ENCODE measurements around the gene CSGALNACT2.

The CSGALNACT2 gene

GRCh38 chr10:43155741-43156140 is 17.5 kb downstream of the CSGALNACT2 start:
- H3K79me2 ChIP-seq (ENCODE audit: insufficient read depth, low read length), result no peaks in the 10 kb centered on the region; the same call in 1 of the 2 replicates
- no peak overlapping the region for H3K4me3 ChIP-seq (ENCODE audit: insufficient read depth, low read length, poor library complexity, severe bottlenecking)
- no peaks in the 10 kb centered on the region for H3F3A ChIP-seq (ENCODE audit: insufficient read depth)
- H3K27me3 ChIP-seq (ENCODE audit: low read length), result no peaks in the 10 kb centered on the region
- peaks cover 6% of the 10 kb centered on the region; the same call in 1 of the 2 replicates for H4K20me1 ChIP-seq (ENCODE audit: low read depth, low read length)
- no peaks in the 10 kb centered on the region for H3K9me2 ChIP-seq (replicated peaks; ENCODE audit: insufficient read depth, low read length)
- H3K27ac ChIP-seq (ENCODE audit: low read depth, low read length), result no peak overlapping the region
- H3K9ac ChIP-seq (ENCODE audit: low read length), result no peak overlapping the region
- no peaks in the 10 kb centered on the region for H3K36me3 ChIP-seq (ENCODE audit: low read length)
- TF ChIP-seq EZH2phosphoT487 (conservative IDR thresholded peaks at IDR 0.05; ENCODE audit: low read length), result no peak
- TF ChIP-seq, protein P1, sequence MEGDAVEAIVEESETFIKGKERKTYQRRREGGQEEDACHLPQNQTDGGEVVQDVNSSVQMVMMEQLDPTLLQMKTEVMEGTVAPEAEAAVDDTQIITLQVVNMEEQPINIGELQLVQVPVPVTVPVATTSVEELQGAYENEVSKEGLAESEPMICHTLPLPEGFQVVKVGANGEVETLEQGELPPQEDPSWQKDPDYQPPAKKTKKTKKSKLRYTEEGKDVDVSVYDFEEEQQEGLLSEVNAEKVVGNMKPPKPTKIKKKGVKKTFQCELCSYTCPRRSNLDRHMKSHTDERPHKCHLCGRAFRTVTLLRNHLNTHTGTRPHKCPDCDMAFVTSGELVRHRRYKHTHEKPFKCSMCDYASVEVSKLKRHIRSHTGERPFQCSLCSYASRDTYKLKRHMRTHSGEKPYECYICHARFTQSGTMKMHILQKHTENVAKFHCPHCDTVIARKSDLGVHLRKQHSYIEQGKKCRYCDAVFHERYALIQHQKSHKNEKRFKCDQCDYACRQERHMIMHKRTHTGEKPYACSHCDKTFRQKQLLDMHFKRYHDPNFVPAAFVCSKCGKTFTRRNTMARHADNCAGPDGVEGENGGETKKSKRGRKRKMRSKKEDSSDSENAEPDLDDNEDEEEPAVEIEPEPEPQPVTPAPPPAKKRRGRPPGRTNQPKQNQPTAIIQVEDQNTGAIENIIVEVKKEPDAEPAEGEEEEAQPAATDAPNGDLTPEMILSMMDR (IDR thresholded peaks at IDR 0.05; ENCODE audit: insufficient read depth, low read length, poor library complexity, severe bottlenecking), result no peak
- H3K9me3 ChIP-seq (ENCODE audit: insufficient read depth, low read length), result no peaks in the 10 kb centered on the region
- no peak overlapping the region for H2AFZ ChIP-seq (ENCODE audit: low read depth, low read length, severe bottlenecking)
- H3K4me2 ChIP-seq (ENCODE audit: low read depth, low read length, poor library complexity, severe bottlenecking), result no peak overlapping the region

DNA sequence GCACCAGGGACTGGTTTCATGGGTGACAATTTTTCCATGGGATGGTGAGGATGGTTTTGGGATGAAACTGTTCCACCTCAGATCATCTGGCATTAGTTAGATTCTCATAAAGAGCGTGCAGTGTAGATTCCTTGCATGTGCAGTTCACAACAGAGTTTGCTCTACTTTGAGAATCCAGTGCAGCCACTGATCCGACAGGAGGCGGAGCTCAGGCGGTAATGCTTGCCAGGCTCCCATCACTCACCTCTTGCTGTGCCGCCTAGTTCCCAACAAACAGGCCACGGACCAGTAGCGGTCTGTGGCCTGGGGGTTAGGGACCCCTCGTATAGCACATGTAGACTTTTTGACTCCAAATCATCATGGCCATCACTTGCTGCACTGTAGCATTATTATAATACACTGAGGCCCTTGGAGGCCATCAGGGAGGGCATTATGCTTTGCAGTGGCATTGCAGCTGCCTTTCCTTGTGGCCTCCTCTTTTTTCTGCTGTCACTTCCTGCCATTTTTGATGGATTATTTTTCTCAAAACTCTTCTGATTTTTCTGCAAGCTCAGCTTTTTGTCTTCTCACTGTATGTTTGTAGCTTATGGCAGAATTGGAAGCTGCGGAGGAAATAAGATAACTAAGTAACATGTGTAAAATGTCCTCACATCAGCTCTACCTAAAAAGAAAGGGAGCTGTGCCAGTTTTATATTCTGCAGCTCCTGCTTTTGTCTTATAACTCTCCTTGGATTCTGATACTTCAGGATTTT is 18.5 kb downstream of the CSGALNACT2 start:
- H3K36me3 ChIP-seq (ENCODE audit: low read length), result no peaks in the 10 kb centered on the region
- H3K9me2 ChIP-seq (replicated peaks; ENCODE audit: insufficient read depth, low read length), result no peaks in the 10 kb centered on the region
- no peak overlapping the region for H3K4me3 ChIP-seq (ENCODE audit: insufficient read depth, low read length, poor library complexity, severe bottlenecking)
- no peak overlapping the region for H3K9ac ChIP-seq (ENCODE audit: low read length)
- H2AFZ ChIP-seq (ENCODE audit: low read depth, low read length, severe bottlenecking), result no peak overlapping the region
- no peak overlapping the region for H3K27ac ChIP-seq (ENCODE audit: low read depth, low read length)
- no peaks in the 10 kb centered on the region; the same call in 1 of the 2 replicates for H3K79me2 ChIP-seq (ENCODE audit: insufficient read depth, low read length)
- no peak for TF ChIP-seq EZH2phosphoT487 (conservative IDR thresholded peaks at IDR 0.05; ENCODE audit: low read length)
- H3K27me3 ChIP-seq (ENCODE audit: low read length), result no peaks in the 10 kb centered on the region
- no peaks in the 10 kb centered on the region for H3F3A ChIP-seq (ENCODE audit: insufficient read depth)
- 0 out of 2 replicates have a peak, but pooled peaks cover 3% of the 10 kb centered on the region for H4K20me1 ChIP-seq (ENCODE audit: low read depth, low read length)
- H3K9me3 ChIP-seq (ENCODE audit: insufficient read depth, low read length), result no peaks in the 10 kb centered on the region
- H3K4me2 ChIP-seq (ENCODE audit: low read depth, low read length, poor library complexity, severe bottlenecking), result no peak overlapping the region

DNA sequence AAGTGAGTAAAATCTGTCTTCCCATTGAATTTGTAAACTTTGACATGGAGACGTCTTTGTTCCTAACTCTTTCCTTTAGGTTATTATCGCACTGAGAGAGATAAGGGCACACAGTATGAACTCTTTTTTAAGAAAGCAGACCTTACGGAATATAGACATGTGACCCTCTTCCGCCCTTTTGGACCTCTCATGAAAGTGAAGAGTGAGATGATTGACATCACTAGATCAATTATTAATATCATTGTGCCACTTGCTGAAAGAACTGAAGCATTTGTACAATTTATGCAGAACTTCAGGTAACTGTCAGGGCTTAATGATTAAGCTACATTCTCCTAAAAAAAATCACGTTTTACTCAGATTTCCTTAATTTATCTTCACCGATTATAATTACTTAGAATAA is 20.4 kb downstream of the CSGALNACT2 start:
- H4K20me1 ChIP-seq (ENCODE audit: low read depth, low read length), result no peaks in the 10 kb centered on the region
- H3K79me2 ChIP-seq (ENCODE audit: insufficient read depth, low read length), result no peaks in the 10 kb centered on the region; the same call in 1 of the 2 replicates
- H3K4me2 ChIP-seq (ENCODE audit: low read depth, low read length, poor library complexity, severe bottlenecking), result no peak overlapping the region
- H3K27me3 ChIP-seq (ENCODE audit: low read length), result no peaks in the 10 kb centered on the region
- no peak for TF ChIP-seq EZH2phosphoT487 (conservative IDR thresholded peaks at IDR 0.05; ENCODE audit: low read length)
- TF ChIP-seq, protein P1 (IDR thresholded peaks at IDR 0.05; ENCODE audit: insufficient read depth, low read length, poor library complexity, severe bottlenecking), result no peak
- H3K9me3 ChIP-seq (ENCODE audit: insufficient read depth, low read length), result no peaks in the 10 kb centered on the region
- no peaks in the 10 kb centered on the region for H3K9me2 ChIP-seq (replicated peaks; ENCODE audit: insufficient read depth, low read length)
- no peak overlapping the region for H3K9ac ChIP-seq (ENCODE audit: low read length)
- no peaks in the 10 kb centered on the region for H3F3A ChIP-seq (ENCODE audit: insufficient read depth)
- no peak overlapping the region for H2AFZ ChIP-seq (ENCODE audit: low read depth, low read length, severe bottlenecking)
- no peaks in the 10 kb centered on the region for H3K36me3 ChIP-seq (ENCODE audit: low read length)
- no peak overlapping the region for H3K4me3 ChIP-seq (ENCODE audit: insufficient read depth, low read length, poor library complexity, severe bottlenecking)
- no peak overlapping the region for H3K27ac ChIP-seq (ENCODE audit: low read depth, low read length)

Measured in SU-DHL-6 (cell line).